SK-MEL-5 (cell line): Measurements from ENCODE around the gene SPX. TPM values are rescaled to one million over a fixed set of nuclear protein-coding genes. Genes with fewer than 3 reads are reported as not detected.

ENCODE experiments used
- DNase-seq: peaks from one replicate; pipeline ENCODE4 v3.0.0-alpha.2; 2016; ENCODE audit warnings: low read depth, low spot score
- in situ Hi-C: cut with HindIII; loops from 2 replicates; pipeline ENCODE4 v1.10.0; 2016; ENCODE audit warnings: low sequenced_read_pairs, high pct_unique_total_duplicates, low pct_unique_long_range_greater_than_20kb
- polyA plus RNA-seq, 2 experiments: library from polyadenylated mRNA; depleted of rRNA; stranded (reverse); fragments of >200 nt; gene quantifications; 2 replicates each; pipeline ENCODE4 v1.2.3, GENCODE V29; 2015
- total RNA-seq: library from RNA; depleted of rRNA; stranded (reverse); fragments of >200 nt; shearing (Covaris generic); gene quantifications from 2 replicates; pipeline ENCODE4 v1.2.3, GENCODE V29; 2014; rRNA removed

SPX gene, protein sequence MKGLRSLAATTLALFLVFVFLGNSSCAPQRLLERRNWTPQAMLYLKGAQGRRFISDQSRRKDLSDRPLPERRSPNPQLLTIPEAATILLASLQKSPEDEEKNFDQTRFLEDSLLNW
- 2.6 and 4.0 TPM in 2 replicates for total RNA-seq
- polyA plus RNA-seq (2015; cell fraction: cytosol; rRNA removed): 2.8 and 6.2 TPM in 2 replicates
- polyA plus RNA-seq (2015; cell fraction: nucleus; rRNA removed): 1.6 and 3.4 TPM in 2 replicates

DNA sequence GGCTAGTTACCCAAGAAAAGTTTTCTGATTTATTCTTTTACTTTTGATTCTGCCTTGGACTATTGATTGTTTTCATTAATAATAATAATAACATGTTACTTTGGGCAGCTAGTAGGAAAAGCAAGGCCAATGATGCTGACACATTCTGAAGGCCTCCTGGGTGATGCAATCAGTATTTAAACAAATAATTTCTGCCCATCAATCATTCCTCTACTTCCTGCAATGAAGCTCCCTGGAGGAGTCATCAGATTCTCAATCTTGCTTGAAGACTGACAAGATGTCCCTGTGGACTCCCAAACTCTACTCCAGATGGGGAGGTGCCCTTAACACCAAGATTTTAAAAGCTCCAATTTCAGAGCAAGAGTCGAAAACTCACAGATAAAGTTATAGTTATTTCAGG is at the start of gene SPX:
Gene SPX, plus strand, starts transcription at position 244 of the 400 bp plus-strand sequence. CDS start 177 bp downstream, outside the sequence.
- in situ Hi-C loops: no loop called here
- no peak for DNase-seq

DNA sequence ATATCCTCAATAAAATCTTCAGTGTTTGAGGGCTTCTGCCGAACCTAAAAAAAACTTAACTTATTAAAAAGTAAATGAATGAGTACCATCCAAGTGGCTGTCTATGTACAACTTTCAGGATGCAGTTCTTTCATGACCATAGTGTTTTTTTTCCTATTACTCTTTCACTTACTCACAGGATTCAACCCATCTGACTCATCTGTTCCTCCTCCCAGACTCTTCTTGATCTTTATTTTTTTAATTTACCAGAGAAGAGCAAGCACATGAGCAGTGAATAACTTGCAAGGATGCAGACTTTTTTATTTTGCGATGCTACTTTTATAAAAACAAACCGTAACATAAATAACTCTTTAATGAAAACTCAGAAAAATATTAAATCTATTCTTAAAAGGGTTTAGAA is 49.1 kb upstream of the SPX start:
- no peak for DNase-seq
- in situ Hi-C loops: no loop called here

DNA sequence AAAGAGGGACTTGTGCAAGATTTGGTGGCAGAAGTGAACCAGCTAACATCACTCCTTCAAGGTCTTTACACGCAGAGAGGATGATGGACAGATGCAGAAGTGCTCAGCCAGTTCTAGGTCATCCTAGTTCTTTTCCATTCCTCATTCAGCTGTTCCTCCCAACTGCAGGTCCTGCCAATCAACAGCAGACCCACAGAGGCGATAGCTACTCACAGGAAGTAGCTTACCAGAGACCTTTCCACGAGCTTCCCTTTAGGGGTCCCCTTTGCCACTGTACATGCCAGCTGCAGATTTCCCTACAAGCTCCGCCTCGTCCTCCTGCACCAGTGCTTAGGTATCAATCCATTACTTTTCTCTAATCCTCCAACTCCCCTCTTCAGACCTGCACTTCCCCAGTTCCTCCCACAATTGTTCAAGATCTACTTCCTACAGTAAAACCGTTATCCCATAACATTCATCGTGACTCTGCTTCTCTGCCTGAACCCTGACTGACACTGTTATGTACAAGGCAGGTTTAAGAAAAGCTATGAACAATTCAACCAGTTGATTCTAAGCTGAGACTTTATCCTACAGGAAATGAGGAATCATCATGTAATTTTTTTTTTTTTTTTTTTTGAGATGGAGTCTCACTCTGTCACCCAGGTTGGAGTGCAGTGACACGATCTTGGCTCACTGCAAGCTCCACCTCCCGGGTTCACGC is 47.2 kb upstream of the SPX start:
- in situ Hi-C loops: no loop called here
- no peak for DNase-seq

DNA sequence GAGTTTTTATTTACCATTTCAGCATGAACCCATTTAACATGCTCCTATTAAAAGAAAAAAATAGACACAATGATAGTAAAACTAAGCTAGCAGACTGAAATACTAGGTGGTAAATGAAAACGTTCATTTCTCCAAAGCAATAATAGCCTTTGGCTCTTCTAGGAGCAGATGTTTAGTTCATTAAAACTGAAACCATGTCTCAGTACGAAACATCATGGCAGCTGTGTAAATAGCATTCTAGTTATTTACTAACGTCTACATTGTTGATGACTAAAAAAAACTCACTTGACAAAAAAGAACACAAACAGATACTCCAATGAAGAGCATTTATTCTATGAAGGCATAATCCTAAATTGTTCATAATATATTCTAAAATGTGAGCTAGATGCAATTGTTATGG is 42.6 kb upstream of the SPX start:
- no peak for DNase-seq
- in situ Hi-C loops: no loop called here

DNA sequence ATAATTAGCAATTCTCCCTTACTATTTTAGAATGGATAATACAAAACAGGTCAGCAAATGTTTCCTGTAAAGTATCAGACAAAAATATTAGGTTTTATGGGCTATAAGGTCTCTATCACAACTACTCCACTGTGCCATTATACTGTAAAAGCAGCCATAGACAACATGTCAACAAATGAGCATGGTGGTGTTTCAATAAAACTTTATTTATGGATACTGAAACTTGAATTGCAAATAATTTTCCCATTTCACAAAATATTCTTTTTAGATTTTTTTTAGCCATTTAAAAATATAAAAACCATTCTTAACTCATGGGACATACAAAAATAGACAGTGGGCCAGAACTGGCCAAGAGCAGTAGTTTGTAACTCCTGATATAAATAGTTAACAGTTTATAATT is 40.1 kb upstream of the SPX start:
- DNase-seq: no peak
- in situ Hi-C loops: no loop called here

DNA sequence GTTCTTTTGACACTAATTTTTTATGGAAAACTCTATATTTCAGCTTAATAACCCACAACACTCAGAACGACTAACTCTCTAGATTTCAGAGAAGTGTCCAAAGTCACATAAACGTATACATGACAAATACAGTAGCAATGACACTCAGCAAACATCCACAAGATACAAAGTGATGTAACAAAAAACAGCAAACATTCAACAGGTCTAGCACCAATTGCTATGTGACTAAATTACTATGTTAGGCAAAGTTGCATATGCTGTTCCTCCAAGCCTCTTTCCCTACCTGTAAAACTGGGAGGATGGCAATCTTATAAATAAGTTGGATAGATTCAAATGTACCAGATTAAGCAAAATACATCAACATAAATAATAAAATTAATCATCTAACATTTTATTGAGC is 26.3 kb upstream of the SPX start:
- in situ Hi-C loops: no loop called here
- DNase-seq: no peak

DNA sequence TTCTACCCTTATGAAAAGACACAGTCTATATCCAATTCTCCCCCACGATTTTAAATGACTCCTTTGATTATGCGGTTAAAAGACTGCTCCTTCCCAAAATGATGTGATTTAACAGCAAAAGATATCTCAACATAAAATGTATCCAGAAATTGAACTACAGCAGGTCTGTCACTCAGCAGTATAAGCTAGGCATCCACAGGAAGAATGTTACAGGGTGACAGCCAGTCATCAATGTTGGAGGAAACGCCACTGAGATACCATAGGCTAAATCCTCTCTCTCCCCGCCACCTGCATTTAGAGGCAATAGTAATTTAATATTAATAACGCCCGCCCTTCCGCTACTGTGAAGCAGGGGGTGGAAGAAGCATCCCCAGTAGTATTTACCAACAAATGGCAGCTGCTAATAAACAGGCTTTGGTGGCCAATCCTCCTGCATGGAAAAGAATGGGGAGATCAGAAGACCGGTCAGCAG is 25.3 kb upstream of the SPX start:
- in situ Hi-C loops: no loop called here
- no peak for DNase-seq

DNA sequence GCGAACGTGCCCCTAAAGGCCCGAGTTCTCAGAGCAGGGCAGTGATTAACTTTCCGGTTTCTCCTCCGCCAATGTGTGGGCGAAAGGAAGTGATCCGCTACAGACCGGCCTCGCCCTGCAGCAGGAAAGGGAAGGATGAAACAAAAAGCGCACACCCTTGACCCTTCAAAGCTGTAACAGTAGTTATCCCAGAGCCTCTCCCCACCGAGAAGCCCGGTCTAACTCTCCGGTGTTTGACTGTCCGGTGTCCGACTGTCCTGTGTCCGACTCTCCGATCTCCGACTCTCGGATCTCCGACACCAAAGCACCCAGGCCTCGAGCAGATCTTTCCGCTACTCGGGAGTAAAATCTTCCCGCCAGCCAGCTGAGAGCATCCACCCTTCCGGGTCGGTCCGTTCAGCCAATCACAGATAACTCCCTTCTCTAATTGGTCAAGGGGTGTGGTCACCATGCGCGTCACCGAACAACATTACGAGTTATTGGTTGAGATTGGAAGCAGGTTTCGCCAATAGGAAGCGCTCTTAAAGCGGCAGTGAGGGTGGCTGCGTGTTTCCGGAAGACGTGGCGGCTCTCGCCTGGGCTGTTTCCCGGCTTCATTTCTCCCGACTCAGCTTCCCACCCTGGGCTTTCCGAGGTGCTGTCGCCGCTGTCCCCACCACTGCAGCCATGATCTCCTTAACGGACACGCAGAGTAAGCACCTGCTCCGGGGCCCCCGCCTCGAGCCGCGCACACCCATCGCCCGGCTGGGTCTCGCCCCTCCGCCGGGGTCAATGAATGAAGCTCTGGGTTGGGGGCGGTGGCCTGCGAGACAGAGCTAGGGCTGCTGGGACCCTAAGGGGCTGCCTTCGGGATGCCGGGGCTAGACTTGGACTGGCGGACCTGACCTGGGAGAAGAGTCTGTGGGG is 24.6 kb upstream of the SPX start, which contains the start of the genes GOLT1B and RECQL:
Gene GOLT1B, plus strand, starts transcription at position 532 of the 906 bp plus-strand sequence. Its CDS starts 135 bp downstream, at position 667.
Gene RECQL, minus strand, starts transcription at position 378 of the 906 bp plus-strand sequence. CDS start 2,065 bp downstream, outside the sequence.
- in situ Hi-C loops: no loop called here
- peak; percentile 99 for DNase-seq

DNA sequence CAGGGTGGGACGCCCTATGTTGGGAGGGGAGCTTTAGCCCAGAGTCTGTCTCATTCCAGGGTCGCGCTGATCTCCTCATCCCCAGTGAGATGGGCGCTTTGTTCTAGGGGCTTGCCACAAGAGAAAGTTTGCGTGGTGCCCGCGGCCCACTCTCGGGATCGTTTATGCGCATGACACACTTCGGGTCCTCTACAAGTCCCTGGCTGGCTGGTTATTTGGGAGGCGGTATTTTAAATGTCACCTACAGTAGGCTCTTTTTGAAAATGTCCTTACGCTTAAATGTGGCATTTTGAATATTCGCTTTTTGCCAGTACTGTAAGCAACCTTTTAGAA is 24.0 kb upstream of the SPX start:
- peak; percentile 38 for DNase-seq
- in situ Hi-C loops: no loop called here

DNA sequence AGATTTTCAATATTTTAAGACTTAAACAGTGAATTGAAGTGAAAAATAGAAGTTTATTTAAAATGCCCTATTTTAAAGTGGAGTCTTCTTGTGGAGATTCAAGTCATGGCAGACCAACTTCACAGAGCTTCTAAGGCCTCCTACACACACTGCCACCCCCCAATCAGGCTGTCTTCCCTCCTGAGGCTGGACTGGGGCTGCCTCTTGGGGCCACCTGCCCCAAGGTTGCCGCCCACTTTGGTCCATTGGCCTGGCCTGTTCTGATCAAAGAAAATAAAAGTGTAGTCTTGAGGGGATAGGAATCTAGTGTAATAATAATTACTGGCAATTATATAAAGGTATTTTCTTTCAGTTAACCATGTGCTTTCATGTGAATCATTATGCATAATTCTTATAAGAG is 23.2 kb upstream of the SPX start:
- in situ Hi-C loops: no loop called here
- DNase-seq: no peak

DNA sequence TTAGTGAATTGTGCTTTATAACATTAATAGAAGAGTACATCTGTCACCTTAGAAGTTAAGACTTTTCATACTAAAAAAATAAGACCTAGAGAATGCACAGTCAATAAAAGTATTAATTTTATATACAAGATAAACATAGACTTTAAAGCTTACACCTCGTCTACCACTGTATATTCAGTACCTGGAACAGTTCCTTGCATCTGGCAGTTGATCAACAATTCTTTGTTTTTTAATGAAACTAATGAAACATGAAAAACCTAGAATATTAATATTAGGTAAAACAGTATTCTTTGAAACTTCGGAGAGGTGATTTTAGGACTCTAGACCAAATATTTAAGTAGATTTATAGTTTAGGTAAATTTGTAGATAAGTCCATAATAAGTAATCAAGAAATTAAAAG is 20.2 kb upstream of the SPX start:
- DNase-seq: no peak
- in situ Hi-C loops: no loop called here

DNA sequence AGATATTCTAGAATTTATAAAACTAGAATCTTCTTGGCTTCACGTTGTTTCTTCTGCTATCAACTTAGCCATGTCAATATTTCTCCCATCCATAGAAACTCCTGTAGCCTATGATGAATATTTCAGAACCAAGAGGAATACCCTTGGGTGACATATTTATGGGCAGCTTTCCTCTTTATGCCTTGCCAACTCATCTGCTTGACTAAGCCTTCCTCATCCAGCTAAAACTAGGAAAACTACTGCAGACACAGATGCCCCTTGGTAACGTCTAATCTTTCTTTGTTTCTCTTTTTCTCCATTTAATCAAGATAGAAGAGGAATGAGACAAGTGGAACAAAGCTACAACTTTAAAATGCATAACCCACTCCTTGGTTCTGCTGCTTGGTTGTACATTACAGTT is 18.2 kb upstream of the SPX start:
- no peak for DNase-seq
- in situ Hi-C loops: no loop called here

DNA sequence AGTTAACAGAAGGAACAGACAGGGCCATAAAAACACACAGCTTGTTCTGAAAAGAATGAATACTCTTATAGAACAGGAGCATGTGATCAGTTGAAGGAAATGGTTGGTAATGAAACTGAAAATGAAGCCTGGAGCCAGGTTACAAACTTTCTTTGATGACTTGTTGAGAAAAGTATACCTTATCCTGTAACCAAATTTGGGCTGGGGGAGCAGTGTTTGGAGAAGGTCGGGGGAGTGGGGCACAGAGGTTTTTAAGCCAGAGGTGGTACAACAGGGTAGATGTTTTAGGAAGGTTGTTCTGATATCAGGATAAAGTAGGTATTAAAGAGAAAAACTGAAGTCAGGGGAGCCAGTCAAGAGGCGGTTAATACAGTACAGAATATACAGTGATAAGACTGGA is 16.3 kb upstream of the SPX start:
- DNase-seq: peak; percentile 52
- in situ Hi-C loops: no loop called here

DNA sequence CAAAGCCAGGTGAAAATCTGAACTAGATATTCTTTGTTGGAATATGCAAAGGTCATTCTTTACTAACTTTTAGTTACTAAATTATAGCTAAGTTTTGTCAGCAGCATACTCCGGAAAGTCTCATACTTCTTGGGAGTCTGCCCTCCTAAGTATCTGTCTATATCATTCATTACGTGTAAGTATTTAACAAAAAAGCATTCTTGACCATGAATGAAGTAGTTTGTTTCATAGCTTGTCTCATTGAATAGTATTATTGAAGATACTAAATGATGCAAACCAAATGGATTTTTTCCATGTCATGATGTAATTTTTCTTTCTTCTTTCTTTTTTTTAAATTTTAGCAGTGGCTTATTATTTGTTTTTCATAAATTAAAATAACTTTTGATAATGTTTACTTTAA is 9.8 kb upstream of the SPX start:
- peak; percentile 79 for DNase-seq
- in situ Hi-C loops: no loop called here

DNA sequence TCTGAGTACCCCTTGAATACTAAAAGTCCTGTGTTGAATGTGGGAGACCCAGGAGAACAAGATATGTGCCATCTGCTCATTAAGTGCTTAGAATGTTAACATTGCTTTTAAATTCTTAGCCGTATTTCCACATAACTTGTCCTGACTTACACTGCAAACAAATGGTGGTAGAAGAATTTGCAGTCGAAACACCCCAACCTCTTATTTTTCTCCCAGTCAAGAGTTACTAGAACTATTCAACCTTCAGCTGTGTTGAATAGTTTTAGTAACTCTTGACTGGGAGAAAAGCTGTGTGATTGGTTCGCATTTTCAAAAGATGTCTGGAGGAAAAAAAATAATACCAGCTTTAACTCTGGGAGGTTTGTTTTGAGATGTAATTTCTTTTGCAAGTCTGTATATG is 7.6 kb upstream of the SPX start:
- in situ Hi-C loops: no loop called here

DNA sequence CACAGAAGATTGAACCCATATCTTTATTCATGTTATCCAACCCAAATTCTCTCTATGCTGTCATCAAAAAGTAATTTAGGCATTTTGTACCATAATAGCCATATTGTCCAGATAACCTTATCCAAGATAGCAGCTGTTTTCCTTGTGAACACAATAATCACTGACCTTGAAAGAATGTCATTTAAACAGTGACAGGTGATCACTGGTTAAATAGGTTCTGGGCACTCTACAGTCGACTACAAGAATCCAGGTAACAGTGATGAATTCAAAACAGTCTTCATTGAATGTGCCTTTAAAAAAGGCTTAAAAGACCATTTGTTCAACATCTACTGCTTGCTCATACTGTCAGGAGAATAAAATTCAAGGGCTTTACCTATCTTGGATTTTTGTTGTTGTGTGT is 4.6 kb upstream of the SPX start:
- in situ Hi-C loops: no loop called here

More for the DNA sequence above, 7.6 kb upstream of the SPX start:
- DNase-seq: no peak

DNA sequence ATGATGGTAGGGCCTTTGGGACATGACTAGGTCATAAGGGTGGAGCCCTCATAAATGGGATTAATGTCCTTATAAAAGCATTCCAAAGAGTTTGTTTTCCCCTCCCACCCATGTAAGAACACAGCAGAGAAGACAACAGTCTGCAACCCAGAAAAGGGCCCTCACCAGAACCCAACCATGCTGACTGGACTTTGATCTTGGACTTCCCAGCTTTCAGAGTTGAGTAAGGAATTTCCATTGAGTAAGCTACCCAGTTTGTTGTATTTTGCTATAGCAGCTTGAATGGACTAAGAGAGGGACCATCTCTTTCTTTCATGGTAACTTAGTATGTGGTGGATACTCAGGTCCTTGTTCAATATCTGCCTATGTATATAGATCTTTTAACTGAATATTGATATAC is 2.9 kb upstream of the SPX start:
- no peak for DNase-seq
- in situ Hi-C loops: no loop called here

More for the DNA sequence above, 4.6 kb upstream of the SPX start:
- no peak for DNase-seq

DNA sequence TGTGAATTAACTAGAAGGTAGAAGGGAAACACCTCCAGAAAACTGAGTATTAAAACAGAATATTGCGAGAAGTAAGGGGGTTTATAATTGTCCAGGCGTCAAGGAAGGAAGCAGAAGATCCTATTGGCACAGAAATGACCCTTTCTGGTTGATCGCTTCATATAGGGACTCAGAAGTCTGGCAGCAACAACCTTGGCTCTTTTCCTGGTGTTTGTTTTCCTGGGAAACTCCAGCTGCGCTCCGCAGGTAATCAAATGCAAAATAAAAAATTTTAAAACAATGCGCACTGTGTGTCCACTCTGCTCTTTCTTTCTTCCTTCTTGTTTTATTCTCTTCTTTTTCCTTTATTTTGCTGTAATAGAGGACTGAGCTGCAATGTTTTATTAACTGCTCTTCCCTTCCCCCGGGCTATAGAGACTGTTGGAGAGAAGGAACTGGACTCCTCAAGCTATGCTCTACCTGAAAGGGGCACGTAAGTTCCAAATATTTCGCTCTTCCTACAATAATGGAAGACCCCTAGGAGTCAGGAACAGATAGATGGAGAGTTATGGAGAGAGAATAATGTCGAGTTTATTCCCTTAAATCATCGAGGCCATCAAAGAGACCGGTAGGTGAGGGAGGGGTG is 737 bp downstream of the SPX start:
- no peak for DNase-seq
- in situ Hi-C loops: no loop called here
